Measurements from ENCODE around the gene VPS26B.

DNA sequence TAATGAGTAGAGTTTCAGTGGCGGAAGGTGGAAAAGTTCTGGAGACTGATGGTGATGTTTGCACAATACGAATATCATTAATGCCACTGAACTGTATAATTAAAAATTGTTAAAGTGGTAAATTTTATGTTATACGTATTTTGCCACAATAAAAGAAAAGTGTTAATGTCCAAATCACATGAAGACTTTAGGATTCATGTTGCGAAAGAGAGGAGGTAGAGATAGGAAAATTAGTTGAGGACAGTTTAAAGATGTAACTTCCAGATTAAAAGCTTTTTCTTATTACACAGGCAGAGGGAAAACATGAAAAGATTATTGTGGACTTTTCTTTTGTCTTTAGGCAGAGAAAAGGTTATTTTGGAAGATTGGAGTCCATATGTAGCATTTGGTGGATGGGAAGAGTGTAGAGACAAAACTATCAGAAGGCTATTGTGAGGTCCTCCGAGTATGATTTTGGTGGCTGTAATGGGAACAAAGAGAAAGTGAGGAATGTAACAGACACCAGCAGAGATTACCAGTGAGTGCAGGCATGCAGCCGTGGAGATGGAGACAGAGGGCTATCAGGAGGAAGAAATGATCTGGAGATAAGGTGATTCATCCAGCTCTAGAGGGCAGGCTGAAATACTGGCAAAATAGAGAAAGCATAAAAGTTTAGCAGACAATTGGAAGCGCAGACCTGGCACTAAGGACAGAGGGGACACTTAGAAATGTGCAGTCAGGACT, 12.5 kb downstream of the VPS26B start:
- TF ChIP-seq, protein P1, sequence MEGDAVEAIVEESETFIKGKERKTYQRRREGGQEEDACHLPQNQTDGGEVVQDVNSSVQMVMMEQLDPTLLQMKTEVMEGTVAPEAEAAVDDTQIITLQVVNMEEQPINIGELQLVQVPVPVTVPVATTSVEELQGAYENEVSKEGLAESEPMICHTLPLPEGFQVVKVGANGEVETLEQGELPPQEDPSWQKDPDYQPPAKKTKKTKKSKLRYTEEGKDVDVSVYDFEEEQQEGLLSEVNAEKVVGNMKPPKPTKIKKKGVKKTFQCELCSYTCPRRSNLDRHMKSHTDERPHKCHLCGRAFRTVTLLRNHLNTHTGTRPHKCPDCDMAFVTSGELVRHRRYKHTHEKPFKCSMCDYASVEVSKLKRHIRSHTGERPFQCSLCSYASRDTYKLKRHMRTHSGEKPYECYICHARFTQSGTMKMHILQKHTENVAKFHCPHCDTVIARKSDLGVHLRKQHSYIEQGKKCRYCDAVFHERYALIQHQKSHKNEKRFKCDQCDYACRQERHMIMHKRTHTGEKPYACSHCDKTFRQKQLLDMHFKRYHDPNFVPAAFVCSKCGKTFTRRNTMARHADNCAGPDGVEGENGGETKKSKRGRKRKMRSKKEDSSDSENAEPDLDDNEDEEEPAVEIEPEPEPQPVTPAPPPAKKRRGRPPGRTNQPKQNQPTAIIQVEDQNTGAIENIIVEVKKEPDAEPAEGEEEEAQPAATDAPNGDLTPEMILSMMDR (conservative IDR thresholded peaks at IDR 0.05): no peak
- no peak for TF ChIP-seq ZFX (IDR thresholded peaks at IDR 0.05)
